Chondrocyte (in vitro differentiated cells): ENCODE measurements around the gene FHL1. TPM values are rescaled to one million over a fixed set of nuclear protein-coding genes. Genes with fewer than 3 reads are reported as not detected.

Experiments used
- DNase-seq: peaks from one replicate; pipeline ENCODE4 v3.0.0; 2021; ENCODE audit warnings: mixed read lengths, low spot score
- H3K27ac Mint-ChIP-seq: one replicate; pipeline ENCODE4 v1.8.0; 2021; ENCODE audit warnings: mild to moderate bottlenecking, moderate library complexity, mixed read lengths; ENCODE audit not compliant: unreplicated experiment
- H3K27me3 Mint-ChIP-seq: 2 replicates; pipeline ENCODE4 v1.8.0; 2021; ENCODE audit warnings: low read depth, mixed read lengths
- H3K36me3 Mint-ChIP-seq: 2 replicates; pipeline ENCODE4 v1.8.0; 2021; ENCODE audit warnings: low read depth, mixed read lengths
- H3K4me1 Mint-ChIP-seq: 2 replicates; pipeline ENCODE4 v1.8.0; 2021; ENCODE audit warnings: low read depth, mild to moderate bottlenecking, mixed read lengths
- H3K4me3 Mint-ChIP-seq: one replicate; pipeline ENCODE4 v1.8.0; 2021; ENCODE audit warnings: mild to moderate bottlenecking, moderate library complexity, mixed read lengths; ENCODE audit not compliant: unreplicated experiment
- H3K9me3 Mint-ChIP-seq: 2 replicates; pipeline ENCODE4 v1.8.0; 2021; ENCODE audit warnings: low read depth, mixed read lengths
- total RNA-seq: library from RNA; stranded (reverse); gene quantifications from 3 replicates; pipeline ENCODE4 v1.2.1, GENCODE V29; 2021
- TF ChIP-seq, protein P1 (sequence below): fragments of 200-600 bp; sonication (generic); IDR thresholded peaks from 2 replicates; pipeline ENCODE4 v1.5.0; 2021; ENCODE audit warnings: antibody characterized with exemption, mild to moderate bottlenecking, moderate library complexity

The FHL1 gene
- total RNA-seq, 1 donor from 2014 or later, result 1,032 TPM

DNA sequence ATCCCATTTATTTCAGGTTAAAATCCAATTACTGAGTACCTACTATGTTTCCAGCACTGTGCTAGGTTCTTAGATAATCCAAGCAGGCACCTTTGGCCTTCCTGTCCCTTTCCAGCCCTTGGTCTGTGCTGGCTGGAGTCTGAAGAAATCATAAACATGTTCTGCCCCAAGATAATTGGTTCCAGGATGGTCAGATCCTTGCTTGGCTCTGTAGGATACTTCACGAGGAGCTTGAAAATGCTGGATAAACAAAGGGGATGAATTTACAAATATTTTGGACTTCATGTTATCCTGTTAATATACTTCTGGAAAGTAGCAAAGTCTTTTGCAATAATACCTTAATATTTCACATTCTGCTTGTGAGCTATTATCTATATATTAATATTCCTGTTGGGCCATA is 35.0 kb upstream of the FHL1 start:
- no peaks in the 10 kb centered on the region for H3K27me3 Mint-ChIP-seq
- peaks cover 25% of the 10 kb centered on the region for H3K9me3 Mint-ChIP-seq
- TF ChIP-seq, protein P1, sequence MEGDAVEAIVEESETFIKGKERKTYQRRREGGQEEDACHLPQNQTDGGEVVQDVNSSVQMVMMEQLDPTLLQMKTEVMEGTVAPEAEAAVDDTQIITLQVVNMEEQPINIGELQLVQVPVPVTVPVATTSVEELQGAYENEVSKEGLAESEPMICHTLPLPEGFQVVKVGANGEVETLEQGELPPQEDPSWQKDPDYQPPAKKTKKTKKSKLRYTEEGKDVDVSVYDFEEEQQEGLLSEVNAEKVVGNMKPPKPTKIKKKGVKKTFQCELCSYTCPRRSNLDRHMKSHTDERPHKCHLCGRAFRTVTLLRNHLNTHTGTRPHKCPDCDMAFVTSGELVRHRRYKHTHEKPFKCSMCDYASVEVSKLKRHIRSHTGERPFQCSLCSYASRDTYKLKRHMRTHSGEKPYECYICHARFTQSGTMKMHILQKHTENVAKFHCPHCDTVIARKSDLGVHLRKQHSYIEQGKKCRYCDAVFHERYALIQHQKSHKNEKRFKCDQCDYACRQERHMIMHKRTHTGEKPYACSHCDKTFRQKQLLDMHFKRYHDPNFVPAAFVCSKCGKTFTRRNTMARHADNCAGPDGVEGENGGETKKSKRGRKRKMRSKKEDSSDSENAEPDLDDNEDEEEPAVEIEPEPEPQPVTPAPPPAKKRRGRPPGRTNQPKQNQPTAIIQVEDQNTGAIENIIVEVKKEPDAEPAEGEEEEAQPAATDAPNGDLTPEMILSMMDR, result no peak
- no peak for DNase-seq
- H3K27ac Mint-ChIP-seq, result no peak overlapping the region
- H3K4me3 Mint-ChIP-seq, result no peak overlapping the region
- peaks cover 30% of the 10 kb centered on the region for H3K4me1 Mint-ChIP-seq
- H3K36me3 Mint-ChIP-seq, result no peaks in the 10 kb centered on the region

DNA sequence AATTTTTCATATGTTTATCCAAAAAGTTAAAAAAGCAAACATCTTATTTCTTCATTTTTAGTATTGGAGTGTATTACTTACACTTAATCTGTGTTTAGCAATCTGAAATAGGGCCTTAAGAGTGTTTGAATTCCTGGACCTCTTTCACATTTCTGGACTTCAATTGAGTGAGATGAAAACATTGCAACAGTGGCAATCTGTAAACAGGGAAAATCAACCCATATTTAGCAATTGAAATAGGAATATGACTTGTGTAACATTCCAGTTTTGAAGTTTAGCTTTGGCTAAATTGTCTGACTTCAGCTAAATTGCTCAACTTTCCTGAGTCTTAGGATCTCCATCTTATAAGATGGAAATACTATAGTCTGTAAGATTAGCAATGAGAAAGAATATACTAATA is 34.6 kb upstream of the FHL1 start:
- H3K27me3 Mint-ChIP-seq, result no peaks in the 10 kb centered on the region
- no peak overlapping the region for H3K27ac Mint-ChIP-seq
- DNase-seq, result no peak
- no peak overlapping the region for H3K4me3 Mint-ChIP-seq
- peaks cover 25% of the 10 kb centered on the region for H3K9me3 Mint-ChIP-seq
- H3K4me1 Mint-ChIP-seq, result peaks cover 30% of the 10 kb centered on the region
- TF ChIP-seq, protein P1, result no peak
- H3K36me3 Mint-ChIP-seq, result no peaks in the 10 kb centered on the region

DNA sequence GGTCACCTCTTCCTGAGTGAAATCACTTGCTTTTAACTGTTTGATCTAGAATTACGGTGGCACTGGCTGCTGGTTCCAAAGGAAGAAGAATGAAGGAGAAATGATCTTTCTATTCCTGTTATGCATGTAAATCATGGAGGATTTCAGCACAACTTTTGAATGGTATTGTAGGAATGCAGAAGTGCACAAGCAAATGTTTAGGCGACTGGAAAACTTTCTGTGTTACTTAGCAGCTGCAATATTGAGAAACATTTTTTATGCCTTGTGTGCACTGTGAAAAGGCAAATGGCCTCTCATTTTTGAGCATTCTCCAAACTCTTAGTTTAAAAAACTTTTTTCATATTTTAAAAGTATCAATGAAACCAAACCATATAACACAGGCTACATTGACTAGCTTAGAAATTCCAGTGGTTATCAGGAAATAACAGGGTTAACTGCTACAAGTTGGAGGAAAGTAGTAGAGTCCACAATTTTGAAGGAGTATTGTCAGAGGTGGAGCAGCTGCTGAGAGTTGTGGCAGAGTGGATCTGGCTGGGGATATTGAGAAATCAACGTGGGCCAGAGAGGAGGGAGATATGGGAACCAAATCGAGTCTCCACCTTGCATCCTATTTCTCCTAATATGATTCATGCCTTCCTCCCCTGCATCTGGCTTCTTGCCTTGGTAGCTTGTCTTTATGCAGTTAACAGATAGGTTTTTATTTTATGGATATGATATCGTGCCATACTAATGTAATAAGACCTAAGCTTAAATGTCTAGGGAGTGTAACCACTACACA is 32.0 kb upstream of the FHL1 start:
- no peak for DNase-seq
- Mint-ChIP-seq H3K9me3 (peaks cover 23% of the 10 kb centered on the region), H3K27me3 (no peaks in the 10 kb centered on the region), H3K36me3 (peaks cover 2% of the 10 kb centered on the region), H3K27ac (peak overlapping the region; percentile 88), H3K4me3 (no peak overlapping the region), H3K4me1 (peaks cover 33% of the 10 kb centered on the region)
- TF ChIP-seq, protein P1, result no peak

DNA sequence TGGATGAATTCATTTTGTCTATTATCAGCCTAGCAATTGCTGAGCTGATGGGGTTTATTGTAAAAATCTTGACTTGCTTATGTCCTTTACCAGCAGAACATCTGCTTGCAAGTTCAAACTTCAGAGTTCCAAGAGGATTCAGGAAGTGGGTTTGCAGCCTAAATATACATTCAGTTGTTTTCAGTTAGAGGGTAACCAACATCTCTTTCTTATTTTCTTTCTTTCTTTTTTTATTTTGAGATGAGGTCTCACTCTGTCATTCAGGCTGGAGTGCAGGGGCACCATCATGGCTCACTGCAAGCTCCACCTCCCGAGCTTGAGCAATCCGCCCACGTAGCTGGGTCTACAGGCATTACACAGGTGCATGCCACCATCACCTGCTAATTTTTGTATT is 31.4 kb upstream of the FHL1 start:
- Mint-ChIP-seq H3K27ac (peak overlapping the region; percentile 80), H3K4me1 (peaks cover 33% of the 10 kb centered on the region), H3K36me3 (peaks cover 2% of the 10 kb centered on the region), H3K9me3 (peaks cover 24% of the 10 kb centered on the region), H3K27me3 (no peaks in the 10 kb centered on the region), H3K4me3 (no peak overlapping the region)
- TF ChIP-seq, protein P1, result no peak
- DNase-seq, result no peak

DNA sequence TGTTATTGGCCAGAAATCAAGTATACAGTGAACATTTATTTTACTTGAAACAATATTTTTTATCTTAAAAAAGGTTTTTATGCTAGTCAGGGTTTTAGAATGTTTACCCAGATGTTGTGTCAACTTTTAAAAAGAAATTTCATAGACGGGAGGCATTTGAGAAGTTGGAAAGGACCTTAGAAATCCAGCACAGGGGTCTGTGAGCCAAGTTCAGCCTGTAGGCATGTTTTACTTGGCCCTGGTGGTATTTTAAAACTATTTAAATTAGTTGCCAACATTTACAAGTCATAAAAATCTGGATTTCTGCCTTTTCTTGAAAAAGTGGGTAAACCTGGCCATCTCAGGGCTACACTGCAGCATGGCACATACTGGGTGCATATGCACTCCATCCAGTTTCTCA is 25.5 kb upstream of the FHL1 start:
- TF ChIP-seq, protein P1, result no peak
- no peak for DNase-seq
- peak overlapping the region; percentile 22 for H3K4me3 Mint-ChIP-seq
- H3K4me1 Mint-ChIP-seq, result peaks cover 31% of the 10 kb centered on the region
- H3K36me3 Mint-ChIP-seq, result peaks cover 2% of the 10 kb centered on the region
- H3K27ac Mint-ChIP-seq, result peak overlapping the region; percentile 83
- peaks cover 21% of the 10 kb centered on the region for H3K9me3 Mint-ChIP-seq
- H3K27me3 Mint-ChIP-seq, result no peaks in the 10 kb centered on the region
